Esophagus squamous epithelium (tissue), 4 donors: ENCODE measurements around the gene CGNL1.

Experiments used
- CTCF ChIP-seq, 6 experiments: fragments of 450-650 bp in 4 of 6; fragments of 200-600 bp in 2 of 6; sonication (generic) in 2 of 6; IDR thresholded peaks; one replicate each; pipeline ENCODE4 v1.5.1; 2016 to 2019; ENCODE audit warnings: antibody characterized with exemption in 6 of 6, mild to moderate bottlenecking in 4 of 6, moderate library complexity in 4 of 6
- POLR2A ChIP-seq, 4 donors: fragments of 450-650 bp; IDR thresholded peaks; one replicate each; pipeline ENCODE4 v1.6.1; 2017; ENCODE audit warnings: antibody characterized with exemption in 4 of 4, mild to moderate bottlenecking in 4 of 4, moderate library complexity in 3 of 4

- TF ChIP-seq CTCF (IDR thresholded peaks at IDR 0.05) (no peak), POLR2A (IDR thresholded peaks at IDR 0.05) (no peak)
Measured at GRCh38 chr15:57554063-57554811, 177.9 kb downstream of the CGNL1 start.
